GM12891 (cell line): ENCODE results near the gene TRAPPC11.

ENCODE experiments used
- PAX5 ChIP-seq: IDR thresholded peaks from 2 replicates; pipeline ENCODE4 v1.6.1; 2011; ENCODE audit warnings: low read length, moderate library complexity, mild to moderate bottlenecking; ENCODE audit not compliant: insufficient read depth, severe bottlenecking
- POLR2A ChIP-seq: IDR thresholded peaks from 2 replicates; pipeline ENCODE4 v1.6.1; 2011; ENCODE audit warnings: low read depth, low read length, control low read depth
- POLR2AphosphoS5 ChIP-seq: IDR thresholded peaks from 2 replicates; pipeline ENCODE4 v1.6.1; 2011; ENCODE audit warnings: low read depth, low read length, control low read depth
- TAF1 ChIP-seq: IDR thresholded peaks from 2 replicates; pipeline ENCODE4 v1.6.1; 2011; ENCODE audit warnings: low read depth, low read length, control low read depth

DNA sequence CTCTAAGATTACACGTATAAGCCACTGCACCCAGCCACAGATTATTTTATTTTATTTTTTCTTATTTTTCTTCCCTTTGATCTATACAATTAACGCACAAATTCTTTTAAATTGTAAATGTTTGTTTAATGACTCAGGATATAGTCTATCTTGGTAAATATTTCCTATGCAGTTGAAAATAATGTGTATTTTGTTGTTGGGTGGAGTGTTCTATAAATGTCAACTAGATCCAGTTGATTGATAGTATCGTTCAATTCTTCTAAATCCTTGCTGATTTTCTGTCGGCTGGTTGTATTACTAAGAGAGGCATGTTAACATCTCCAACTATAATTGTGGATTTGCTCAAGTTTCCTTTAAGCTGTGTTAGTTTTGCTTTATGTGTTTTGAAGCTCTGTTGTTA is 92.0 kb downstream of the TRAPPC11 start:
- TF ChIP-seq POLR2AphosphoS5, result no peak
- TF ChIP-seq POLR2A, result no peak
- TF ChIP-seq PAX5, result no peak
- no peak for TF ChIP-seq TAF1
